ENCODE measurements around the gene ITGAE.
"Not testable (repeated sequence)": the region's sequence is repeated elsewhere in the genome, so short reads cannot be mapped to it uniquely, and the experiment has no call there.

Gene ITGAE

DNA sequence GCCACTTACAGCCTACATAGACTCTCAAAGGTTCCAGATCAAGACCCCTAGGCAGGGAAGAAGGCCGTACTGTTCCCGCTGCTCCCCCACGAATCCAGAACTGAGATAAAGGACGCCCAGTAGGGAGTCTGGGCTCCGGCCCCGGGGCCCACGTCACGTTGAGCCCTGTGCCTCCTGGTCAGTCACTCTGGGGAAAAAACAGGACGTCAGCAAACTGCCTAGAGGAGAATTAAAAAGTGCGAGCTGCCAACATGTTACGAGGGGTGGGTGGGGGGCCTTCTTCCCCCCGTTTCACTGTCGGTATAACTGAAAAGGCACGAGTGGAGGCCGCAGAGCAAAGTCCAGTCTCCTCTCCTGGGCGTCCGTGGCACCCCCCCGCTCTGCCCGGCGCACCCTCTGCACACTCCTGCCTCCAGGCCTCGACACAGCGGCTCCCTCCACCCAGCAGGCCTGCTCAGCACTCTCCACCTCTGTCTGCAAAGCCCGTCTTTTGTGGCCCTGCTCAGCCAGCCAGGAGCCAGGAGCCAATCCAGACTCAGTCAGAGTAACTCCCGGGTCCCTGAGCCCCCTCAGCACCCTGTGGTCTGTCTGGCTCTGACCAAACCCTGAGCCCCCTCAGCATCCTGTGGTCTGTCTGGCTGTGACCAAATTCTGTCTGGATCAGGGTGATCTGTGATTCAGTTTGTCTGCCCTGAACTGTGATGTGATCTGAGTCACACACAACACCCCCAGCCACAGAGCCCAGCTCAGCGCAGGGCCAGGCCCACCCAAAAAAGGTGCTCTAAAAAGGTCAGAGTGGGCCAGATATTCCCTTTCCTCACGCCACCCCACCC, 6.2 kb downstream of the ITGAE start:
- DNase-seq (ENCODE audit: low read depth), result peak; percentile 29

DNA sequence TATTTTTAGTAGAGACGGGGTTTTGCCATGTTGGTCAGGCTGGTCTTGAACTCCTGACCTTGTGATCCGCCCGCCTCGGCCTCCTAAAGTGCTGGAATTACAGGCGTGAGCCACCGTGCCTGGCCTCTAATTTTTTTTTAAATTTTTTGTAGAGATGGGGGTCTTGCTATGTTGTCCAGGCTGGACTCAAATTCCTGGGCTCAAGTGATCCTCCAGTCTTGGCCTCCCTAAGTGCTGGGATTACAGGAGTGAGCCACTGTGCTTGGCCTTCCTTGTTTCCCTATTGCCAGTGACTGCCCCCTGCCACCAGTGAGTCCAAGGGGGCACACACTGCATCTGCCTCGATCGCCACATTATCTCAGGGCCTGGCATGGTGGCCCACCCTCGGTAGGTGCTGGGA, 6.8 kb downstream of the ITGAE start:
- not testable (repeated sequence) for DNase-seq (ENCODE audit: low read depth)

DNA sequence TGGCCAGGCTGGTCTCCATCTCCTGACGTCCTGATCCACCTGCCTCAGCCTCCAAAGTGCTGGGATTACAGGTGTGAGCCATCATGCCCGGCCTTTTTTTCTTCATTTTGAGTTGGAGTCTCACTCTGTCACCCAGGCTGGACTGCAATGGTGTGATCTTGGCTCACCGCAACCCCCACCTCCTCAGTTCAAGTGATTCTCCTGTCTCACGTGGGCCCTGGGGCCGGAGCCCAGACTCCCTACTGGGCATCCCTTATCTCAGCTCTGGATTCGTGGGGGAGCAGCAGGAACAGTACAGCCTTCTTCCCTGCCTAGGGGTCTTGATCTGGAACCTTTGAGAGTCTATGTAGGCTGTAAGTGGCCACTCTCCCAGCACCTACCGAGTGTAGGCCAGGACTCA, 7.7 kb downstream of the ITGAE start:
- DNase-seq (ENCODE audit: low read depth), result not testable (repeated sequence)

DNA sequence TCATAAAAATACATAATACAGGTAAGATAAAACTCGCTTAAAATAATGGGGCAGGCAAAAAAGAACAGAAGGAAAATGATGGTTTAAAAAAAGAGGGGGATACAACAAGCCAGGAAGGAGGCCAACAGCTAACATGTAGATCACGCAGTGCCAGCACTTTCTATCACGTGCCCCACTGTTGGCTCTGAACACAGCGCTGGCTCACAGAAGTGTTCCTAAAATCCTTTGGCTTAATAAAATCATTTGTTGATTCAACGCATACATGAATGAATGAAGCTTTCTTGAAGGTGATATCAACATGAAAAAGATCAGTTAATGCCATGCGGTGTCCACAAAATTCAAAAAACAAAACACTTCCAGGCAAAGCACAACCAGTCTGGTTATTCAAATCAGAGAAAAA, 8.5 kb downstream of the ITGAE start:
- DNase-seq (ENCODE audit: low read depth), result no peak

DNA sequence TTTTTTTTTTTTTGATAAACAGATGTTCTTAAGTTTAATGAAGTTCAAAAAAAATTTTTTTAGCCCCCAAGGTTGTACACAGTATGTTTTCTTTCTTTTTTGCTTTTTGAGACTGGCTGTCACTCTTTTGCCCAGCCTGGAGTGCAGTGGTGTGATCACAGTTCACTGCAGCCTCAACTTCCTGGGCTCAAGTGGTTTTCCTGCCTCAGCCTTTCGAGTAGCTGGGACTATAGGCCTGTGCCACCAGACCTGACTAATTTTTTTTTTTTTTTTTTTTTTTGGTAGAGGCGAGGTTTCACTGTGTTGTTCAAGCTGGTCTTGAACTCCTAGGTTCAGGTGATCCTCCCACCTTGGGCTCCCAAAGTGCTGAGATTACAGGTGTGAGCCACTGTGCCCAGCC, 12.8 kb downstream of the ITGAE start:
- no peak for DNase-seq (ENCODE audit: low read depth)

DNA sequence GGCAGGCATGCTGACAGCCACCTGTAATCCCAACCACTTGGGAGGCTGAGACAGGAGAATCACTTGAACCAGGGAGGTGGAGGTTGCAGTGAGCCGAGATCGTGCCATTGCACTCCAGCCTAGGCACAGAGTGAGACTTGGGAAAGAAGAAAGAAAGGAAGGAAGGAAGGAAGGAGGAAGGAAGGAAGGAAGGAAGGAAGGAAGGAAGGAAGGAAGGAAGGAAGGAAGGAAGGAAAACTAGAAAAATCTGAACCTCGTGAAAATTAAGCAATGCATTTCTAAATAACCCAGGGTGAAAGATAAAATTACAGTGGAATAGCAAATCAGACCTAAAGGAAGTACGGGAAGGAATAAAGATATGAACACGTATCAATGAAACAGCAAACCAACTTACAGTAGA, 15.7 kb downstream of the ITGAE start:
- not testable (repeated sequence) for DNase-seq (ENCODE audit: low read depth)

DNA sequence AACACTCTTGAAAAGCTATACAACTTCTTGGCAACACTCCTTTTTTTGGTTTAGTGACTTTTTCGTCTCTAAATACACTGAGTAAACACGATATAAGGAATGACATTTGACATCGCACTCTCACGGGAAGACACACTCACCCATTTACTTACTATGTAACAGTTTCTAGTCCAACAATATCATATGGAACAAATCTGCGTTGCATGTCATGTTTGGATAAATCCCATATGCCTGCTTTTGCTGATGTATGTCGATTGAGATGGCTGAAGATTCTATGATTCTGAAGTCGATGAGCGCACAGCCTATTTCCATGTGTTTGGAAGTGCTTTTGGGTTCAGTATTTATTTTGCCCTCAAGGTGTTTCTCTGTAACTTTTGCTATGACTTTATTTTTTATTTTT, 18.2 kb downstream of the ITGAE start:
- no peak for DNase-seq (ENCODE audit: low read depth)

DNA sequence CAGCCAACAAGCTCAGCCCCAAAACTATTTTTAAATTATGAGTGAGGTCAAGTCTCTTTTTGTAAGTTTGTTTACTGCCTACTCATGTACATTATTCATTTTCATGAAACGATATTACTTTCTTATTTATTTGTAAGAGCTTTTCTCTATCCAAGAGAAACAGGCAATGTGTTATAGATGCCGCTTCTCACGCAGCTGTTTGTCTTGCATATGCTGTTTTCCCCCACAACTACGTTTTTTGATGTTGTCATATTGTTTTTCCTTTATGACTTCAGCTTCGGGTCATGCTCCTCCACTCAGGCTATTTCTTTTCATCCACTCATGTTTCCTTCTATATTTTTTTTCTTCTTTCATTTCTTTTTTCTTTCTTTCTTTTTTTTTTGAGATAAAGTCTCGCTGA, 20.0 kb downstream of the ITGAE start:
- no peak for DNase-seq (ENCODE audit: low read depth)

DNA sequence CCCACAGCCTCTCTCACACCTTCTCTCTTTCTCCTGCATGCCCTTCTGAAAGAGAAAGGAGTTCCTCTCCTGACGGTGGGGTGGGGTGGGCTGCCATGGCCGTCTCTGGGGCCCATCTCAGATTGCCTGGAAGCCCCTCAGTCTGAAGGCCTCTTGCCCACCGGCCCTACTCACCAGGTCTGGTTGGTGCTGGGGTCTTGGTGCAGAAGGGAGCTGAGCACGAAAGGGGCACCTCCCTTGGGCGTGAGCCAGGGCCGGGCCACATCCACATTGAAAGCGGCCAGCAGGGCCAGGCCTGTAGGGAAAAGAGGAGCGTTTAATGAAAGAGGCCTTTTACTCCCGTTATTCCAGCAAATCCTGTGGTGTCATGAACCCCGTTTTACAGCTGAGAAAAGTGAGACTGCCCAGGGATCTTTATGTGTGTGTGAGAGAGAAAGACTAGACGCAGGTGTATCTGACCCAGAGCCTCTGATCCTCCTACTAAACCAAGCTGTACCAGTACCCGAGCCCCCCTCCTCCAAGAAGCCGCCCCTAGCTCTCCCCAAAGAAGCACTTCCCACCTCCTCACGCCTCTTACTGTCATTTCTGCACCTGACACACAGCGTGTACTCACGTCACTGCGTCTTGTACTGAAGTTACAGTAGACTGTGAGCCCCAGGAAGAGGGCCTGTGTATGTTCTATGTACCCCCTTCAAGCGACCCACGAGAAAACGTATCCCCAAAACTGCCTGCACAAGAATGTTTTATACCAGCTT, 23.4 kb downstream of the ITGAE start:
- no peak for DNase-seq (ENCODE audit: low read depth)

DNA sequence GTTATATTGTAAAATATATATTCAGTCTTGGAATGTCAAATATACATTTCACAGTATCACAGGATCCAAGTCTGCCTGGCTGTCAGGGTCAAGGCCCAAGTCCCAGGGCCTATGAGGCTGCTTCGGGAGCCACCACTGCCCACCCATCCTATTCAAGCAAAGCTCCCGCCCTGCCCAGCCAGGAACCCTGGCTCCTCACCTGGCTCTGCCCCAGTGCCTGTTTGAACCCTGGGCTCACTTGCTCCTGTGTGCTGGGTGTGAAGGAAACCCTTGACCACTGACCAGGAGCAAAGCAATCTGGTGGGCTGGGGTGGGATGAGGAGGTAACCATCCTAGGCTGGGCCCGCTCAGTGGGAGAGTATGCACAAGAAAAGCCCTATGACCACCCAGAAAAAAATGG, 27.0 kb downstream of the ITGAE start:
- DNase-seq (ENCODE audit: low read depth), result no peak

DNA sequence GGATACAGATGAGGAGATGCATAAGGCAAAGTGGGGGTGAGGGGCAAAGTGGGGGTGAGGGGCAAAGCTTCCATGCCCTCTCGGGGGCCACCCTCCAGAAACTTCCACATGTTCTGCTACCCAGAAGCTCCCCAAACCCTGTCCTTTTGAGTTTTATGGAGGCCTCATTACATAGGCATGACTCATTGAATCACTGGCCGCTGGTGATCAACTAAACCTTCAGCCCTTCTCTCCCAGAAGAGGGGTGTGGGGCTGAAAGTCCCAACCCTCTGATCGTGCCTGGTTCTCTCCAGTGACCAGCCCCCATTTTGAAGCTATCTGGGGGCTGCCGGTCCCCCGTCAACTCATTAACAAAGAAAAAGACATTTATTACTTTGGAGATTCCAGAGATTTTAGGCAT, 27.5 kb downstream of the ITGAE start:
- no peak for DNase-seq (ENCODE audit: low read depth)

DNA sequence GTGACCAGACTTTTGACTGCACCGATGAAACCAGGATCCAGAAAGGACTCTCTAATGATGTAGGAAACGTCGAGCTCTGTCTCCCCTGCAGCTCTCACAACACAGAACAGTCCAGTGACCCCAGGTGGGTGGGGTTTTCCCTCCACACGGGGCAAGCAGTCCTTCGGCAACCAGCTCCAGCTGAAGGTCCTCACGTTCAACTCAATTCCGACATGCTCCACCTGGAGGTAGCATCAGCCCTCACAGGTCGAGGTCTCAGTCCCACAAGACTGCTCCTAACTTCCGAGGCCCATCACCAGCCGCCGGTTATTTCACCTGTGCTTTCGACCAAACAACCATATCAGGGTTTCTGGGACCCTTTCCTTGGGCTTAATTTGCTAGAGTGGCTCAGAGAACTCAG, 28.2 kb downstream of the ITGAE start:
- DNase-seq (ENCODE audit: low read depth), result no peak

DNA sequence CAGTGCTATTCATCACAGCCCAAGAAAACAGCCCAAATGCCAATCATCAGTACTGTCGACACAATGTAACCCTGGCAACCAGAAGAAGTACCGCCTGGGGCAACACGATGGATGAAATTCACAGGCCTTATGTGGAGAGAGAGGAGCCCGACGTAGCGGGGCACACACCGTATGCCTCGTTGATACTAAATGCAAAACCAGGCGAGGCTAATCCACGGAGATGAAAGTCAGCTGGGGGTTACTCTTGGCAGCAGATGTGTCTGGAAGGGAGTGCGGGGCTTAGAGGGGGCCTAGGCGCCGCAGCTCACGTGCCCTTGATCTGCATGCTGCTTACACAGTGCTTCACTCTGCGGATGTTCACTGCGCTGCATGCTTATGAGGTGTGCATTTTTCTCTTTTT, 29.8 kb downstream of the ITGAE start:
- no peak for DNase-seq (ENCODE audit: low read depth)

DNA sequence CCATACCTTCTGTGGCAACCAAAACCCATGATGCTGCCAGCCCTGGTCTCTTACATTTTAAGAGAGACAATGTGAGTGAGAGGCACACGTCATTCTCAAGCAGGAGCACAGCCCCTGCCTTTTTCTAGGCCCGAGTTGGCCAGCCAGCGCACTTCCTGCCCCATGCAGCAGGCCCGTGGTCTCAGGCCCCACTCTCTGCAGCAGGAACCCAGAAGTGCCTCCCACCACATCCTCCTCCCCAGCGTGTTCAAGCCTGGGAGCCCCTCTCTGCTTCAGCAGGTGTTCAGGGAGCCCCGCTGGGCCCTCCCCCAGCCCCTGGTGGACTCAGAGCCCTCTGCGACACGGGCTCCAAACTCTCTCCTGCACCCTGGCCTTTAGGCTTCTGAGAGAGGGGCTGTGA, 30.5 kb downstream of the ITGAE start:
- DNase-seq (ENCODE audit: low read depth), result no peak

DNA sequence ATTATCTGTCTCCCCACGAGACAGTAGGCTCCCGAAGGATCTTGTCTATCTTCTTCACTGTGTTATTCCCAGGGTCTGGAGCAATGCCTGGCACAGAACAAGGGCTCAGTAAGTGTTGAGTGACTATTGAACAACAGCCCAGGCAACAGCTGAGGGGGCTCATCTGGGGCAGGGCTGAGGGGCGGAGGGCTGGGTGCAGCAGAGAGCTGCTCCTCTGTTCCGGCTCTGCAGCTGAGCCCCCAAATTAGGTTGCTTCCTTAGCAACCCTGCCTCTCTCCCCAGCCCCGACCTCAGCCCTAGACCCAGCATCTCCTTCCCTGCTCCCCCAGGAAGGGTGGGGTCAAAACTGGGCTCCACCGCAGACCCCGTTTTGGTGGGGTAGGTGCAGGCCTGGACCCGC, 32.2 kb downstream of the ITGAE start:
- DNase-seq (ENCODE audit: low read depth), result no peak

DNA sequence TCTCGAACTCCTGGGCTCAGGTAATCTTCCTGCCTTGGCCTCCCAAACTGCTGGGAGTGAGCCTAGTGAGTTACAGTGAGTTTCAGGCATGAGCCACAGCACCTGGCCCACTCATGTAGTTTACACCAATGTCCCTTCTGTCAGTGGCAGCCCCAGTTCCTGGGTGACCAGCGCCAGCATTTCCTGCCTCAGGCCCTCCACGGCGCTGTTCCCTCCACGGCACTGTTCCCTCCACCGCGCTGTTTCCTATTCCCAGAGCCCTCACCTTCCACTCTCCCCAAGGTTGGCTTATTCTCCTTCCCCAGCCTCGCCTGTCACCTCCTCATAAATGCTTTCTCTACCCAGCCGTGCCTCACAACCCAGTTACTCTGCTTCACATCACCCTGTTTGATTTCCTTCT, 32.6 kb downstream of the ITGAE start:
- no peak for DNase-seq (ENCODE audit: low read depth)

DNA sequence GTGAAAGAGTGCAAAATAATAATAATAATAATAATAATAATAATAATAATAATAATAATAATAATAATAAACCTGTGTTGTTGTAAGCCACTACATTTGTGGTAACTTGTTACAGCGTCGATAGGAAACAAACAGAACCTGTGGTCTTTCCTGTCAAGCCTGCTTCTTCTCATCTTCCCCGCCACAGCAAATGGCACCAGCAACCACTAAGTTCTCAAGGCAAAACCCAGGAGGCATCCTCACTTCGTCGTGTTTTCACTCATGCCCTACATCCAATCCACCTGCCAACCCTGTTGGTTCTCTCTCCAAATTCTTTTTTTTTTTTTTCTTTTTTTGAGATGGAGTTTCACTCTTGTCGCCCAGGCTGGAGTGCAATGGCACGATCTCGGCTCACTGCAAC, 34.2 kb downstream of the ITGAE start:
- DNase-seq (ENCODE audit: low read depth), result no peak

DNA sequence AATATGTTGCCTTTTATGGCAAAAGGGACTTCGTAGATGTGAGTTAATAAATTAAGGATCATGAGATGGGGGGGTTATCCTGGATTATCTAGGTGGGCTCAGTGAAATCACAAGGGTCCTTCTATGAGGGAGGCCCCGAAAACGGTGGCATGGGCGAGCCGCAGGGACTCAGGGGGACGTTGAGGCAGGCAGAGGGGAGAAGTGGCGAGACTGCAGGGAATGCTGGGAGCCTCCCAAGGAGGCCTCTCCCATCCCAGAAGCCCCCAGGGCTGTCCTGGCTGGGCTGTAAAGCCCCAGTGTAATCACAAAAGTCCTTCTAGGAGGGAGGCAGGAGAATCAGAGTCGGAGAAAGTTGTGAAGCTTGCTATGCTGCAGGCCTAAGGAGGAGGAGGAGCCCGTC, 35.0 kb downstream of the ITGAE start:
- DNase-seq (ENCODE audit: low read depth), result no peak

DNA sequence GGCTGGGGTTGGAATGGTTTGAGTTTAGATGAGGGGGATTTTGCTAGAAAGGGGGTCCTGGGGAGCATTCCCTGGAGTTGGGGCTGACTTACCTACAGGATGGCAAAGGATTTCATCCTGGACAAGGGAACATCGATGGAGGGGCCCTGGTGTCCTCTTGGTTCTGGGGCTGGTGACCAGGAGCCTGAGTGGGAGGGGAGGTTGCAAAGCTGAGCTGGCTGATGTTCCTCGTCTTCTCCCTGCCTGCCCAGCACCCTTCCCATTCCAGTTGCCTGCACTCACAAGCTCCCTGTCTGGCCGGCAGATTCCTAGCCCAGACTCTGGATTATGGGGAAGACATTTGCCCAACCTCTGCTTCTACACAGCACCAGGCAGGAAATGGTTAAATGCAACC, 37.2 kb downstream of the ITGAE start:
- DNase-seq (ENCODE audit: low read depth), result no peak

DNA sequence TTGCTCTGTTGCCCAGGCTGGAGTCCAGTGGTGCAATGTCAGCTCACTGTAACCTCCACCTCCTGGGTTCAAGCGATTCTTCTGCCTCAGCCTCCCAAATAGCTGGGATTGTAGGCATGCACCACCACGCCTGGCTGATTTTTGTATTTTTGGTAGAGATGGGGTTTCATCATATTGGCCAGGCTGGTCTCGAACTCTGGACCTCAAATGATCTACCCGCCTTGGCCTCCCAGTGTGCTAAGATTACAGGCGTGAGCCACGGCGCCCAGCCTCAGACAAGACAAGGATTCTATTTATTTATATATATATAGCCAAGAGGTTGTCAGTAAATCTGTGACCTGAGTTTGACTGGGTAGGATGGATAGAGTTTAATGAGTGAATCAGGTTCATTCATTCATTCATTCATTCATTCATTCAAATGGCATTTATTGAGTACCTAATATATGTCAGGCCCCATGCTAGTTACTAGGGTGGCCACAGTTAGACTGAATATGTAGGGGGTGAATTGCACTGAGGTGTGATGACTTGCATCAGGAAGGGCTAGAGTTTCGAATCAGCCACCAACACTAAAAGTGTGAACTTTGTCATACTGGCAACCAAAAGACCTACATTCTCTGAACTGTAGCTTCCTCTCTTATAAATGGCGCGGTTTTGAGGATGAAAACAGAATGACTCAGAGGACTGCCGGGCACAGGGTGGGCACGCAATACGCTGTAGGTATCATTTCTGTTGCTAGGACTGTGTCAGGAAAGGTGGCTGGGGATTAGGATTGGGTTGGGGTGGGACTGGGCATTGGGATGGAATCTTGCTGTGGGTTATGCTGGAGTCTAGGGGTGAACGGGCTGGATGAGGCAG, 37.8 kb downstream of the ITGAE start:
- no peak for DNase-seq (ENCODE audit: low read depth)

DNA sequence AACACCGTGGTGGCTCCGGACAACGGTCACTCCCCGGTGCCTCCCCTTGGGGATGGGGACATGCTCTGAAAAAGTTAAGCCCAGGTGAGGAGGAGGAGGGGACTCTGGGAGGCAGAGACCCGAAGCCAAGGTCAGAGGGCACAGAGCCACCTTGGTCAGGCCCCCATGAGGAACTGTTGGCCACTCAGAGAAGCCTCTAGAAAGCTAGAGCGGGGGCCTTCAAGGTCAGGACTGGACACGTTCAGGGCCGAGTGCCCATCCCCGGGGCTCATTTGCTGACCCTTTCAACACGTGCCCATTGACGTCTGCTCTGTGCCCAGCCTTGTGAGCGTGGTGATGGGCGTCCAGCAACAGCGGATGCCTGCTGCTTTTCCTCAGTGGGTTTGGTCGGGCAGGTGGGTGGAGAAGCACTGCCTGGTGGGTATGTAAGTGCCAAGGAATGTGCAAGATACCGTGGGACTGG, 39.0 kb downstream of the ITGAE start:
- no peak for DNase-seq (ENCODE audit: low read depth)

DNA sequence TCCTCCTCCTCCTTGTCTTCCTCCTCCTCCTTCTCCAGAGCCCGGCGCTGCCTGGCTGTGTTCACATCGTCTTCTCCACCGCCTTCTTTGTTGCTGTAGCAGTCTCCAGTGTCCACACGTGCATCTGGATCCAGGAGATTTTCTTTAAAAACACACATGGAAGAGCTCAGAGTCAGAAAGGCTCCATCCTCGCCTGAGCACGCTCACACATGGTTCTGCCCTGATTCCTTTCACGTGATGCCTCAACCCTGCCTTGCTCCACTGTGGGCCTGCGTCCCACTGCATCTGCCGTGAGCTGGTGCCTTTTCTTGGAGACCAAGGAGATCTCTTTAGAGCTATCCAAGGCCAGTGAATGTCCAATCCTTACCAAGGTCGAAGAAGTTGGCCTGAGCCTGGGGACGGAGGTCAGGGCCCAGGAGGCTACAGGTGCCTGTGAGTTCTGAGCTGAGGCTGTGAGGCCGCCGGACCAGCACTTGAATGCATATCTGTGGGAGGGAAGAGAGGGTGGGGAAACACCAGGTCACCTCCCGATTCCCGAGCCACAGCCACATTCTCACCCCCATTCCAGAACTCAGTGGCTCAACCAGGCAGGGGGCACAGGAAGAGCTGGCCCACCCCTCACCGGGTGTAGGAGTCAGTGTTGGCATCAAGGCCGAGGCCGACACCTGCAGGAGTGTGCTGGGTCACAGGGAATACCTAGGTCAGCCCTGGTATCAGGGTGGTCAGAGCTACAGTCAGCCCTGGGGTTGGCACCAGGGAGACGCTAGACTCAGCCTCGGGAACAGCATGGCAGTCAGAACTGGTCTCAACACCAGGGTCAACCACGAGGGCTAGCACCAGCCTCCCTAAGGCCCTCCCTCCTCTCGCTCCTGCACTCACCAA, 39.7 kb downstream of the ITGAE start:
- no peak for DNase-seq (ENCODE audit: low read depth)
